C4-2B (cell line): ENCODE results near the gene RTBDN.

Experiments
- CTCF ChIP-seq: fragments of 450-650 bp; conservative IDR thresholded peaks from 2 replicates; pipeline ENCODE4 v1.5.1; 2017; ENCODE audit warnings: mild to moderate bottlenecking
- ZFX ChIP-seq: fragments of 450-650 bp; IDR thresholded peaks from 2 replicates; pipeline ENCODE4 v1.6.1; 2017

DNA sequence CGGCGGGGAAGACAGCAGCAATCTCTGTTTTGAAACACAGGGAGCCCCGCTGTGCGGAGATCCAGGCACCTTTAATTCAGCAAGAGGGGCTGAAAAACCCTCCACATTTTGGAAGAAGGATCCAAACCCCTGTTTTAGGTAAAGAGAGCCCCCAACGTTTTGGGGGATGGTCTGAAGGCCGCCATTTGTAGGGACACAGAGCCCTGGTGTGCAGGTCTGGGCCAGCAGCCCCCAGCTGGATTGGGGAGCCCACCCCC, 55.5 kb downstream of the RTBDN start:
- TF ChIP-seq CTCF (no peak), ZFX (no peak)
